NCI-H446 treated with DMSO at 0.1 percent for 48 hours (cell line): ENCODE results near the gene POFUT1.
"Not testable (repeated sequence)": the region's sequence is repeated elsewhere in the genome, so short reads cannot be mapped to it uniquely, and the experiment has no call there.

Experiments used
- DNase-seq: peaks from one replicate; lab custom pipeline; 2025; lab: John Stamatoyannopoulos, UW

POFUT1 gene

GRCh38 chr20:32207626-32208498 is at the start of gene POFUT1, which contains the start of gene PLAGL2:
Gene POFUT1, plus strand, starts transcription at chr20:32207880. Its CDS starts 62 bp downstream, at chr20:32207942.
Gene PLAGL2, minus strand, starts transcription at chr20:32207743. Its CDS starts 5,565 bp downstream, at chr20:32202178.
- peak; percentile 75 for DNase-seq

GRCh38 chr20:32158351-32158750 is 49.3 kb upstream of the POFUT1 start:
- DNase-seq: no peak

- no peak for DNase-seq
Measured at GRCh38 chr20:32158943-32159660, 48.6 kb upstream of the POFUT1 start.

- no peak for DNase-seq
Measured at GRCh38 chr20:32159766-32160221, 47.9 kb upstream of the POFUT1 start.

- DNase-seq: no peak
Measured at GRCh38 chr20:32160341-32160740, 47.3 kb upstream of the POFUT1 start.

- DNase-seq: no peak
Measured at GRCh38 chr20:32162351-32162750, 45.3 kb upstream of the POFUT1 start.

GRCh38 chr20:32163951-32164350 is 43.7 kb upstream of the POFUT1 start:
- no peak for DNase-seq

- no peak for DNase-seq
Measured at GRCh38 chr20:32164984-32165735, 42.5 kb upstream of the POFUT1 start.

GRCh38 chr20:32165836-32166545 is 41.7 kb upstream of the POFUT1 start:
- DNase-seq: no peak

GRCh38 chr20:32167552-32167951 is 40.1 kb upstream of the POFUT1 start:
- no peak for DNase-seq

- no peak for DNase-seq
Measured at GRCh38 chr20:32168184-32168910, 39.3 kb upstream of the POFUT1 start.

GRCh38 chr20:32177696-32178095 is 30.0 kb upstream of the POFUT1 start:
- not testable (repeated sequence) for DNase-seq

GRCh38 chr20:32179515-32179914 is 28.2 kb upstream of the POFUT1 start:
- DNase-seq: no peak

- DNase-seq: no peak
Measured at GRCh38 chr20:32179934-32180333, 27.7 kb upstream of the POFUT1 start.

- DNase-seq: no peak
Measured at GRCh38 chr20:32181606-32182005, 26.1 kb upstream of the POFUT1 start.

- no peak for DNase-seq
Measured at GRCh38 chr20:32183947-32184635, 23.6 kb upstream of the POFUT1 start.

GRCh38 chr20:32184961-32185603 is 22.6 kb upstream of the POFUT1 start:
- no peak for DNase-seq

- no peak for DNase-seq
Measured at GRCh38 chr20:32186506-32186905, 21.2 kb upstream of the POFUT1 start.

- DNase-seq: no peak
Measured at GRCh38 chr20:32188376-32189122, 19.1 kb upstream of the POFUT1 start.
